ENCODE results near the gene IL36A. TPM values are rescaled to one million over a fixed set of nuclear protein-coding genes. Genes with fewer than 3 reads are reported as not detected.

Gene IL36A
- polyA plus RNA-seq, 1 donor (not counting 4 experiments of a cell fraction or from before 2014, with no cell fraction given): not detected

- Histone ChIP-seq H3K9me3 (ENCODE audit: control insufficient read depth, low read depth, low read length) (peaks cover 4% of the 10 kb centered on the region), H4K20me1 (ENCODE audit: control insufficient read depth, extremely low read depth, insufficient read depth, low read length) (no peaks in the 10 kb centered on the region), H3K36me3 (ENCODE audit: control insufficient read depth in 2 of 2, extremely low read depth in 1 of 2, insufficient read depth in 2 of 2, low read length in 2 of 2) (no peaks in the 10 kb centered on the region), H2AFZ (ENCODE audit: control insufficient read depth, low read length) (no peak overlapping the region), H3K79me2 (ENCODE audit: control insufficient read depth, insufficient read depth, low read length) (no peaks in the 10 kb centered on the region), H3K4me1 (ENCODE audit: control insufficient read depth, extremely low read depth, insufficient read depth, low read length) (no peaks in the 10 kb centered on the region), H3K4me3 (ENCODE audit: control insufficient read depth in 2 of 3, extremely low read depth in 1 of 3, insufficient read depth in 2 of 3, low read depth in 1 of 3, low read length in 3 of 3) (no peak overlapping the region), H3K9me1 (ENCODE audit: control insufficient read depth, extremely low read depth, insufficient read depth, low read length) (no peaks in the 10 kb centered on the region), H3K27ac (ENCODE audit: control insufficient read depth, insufficient read depth, low read length) (no peak overlapping the region), H3K9ac (ENCODE audit: control insufficient read depth, extremely low read depth, insufficient read depth, low read length) (no peak overlapping the region), H3K27me3 (ENCODE audit: control insufficient read depth, extremely low read depth, insufficient read depth, low read length) (no peaks in the 10 kb centered on the region), H3K4me2 (ENCODE audit: control insufficient read depth, extremely low read depth, insufficient read depth, low read depth, low read length) (no peak overlapping the region)
- dilution Hi-C loops (cut with MboI; ENCODE audit: extremely low pct_ligation_motif_present, low sequenced_read_pairs): no loop called here
- TF ChIP-seq CTCF (optimal IDR thresholded peaks at IDR 0.05 in 1 of 3, IDR thresholded peaks at IDR 0.05 in 1 of 3, conservative IDR thresholded peaks at IDR 0.05 in 1 of 3; ENCODE audit: extremely low read depth in 1 of 3, insufficient read depth in 2 of 3, low read length in 3 of 3) (no peak), EZH2 (IDR thresholded peaks at IDR 0.05; ENCODE audit: low read length) (no peak)
- FAIRE-seq: no peak
- no peak for DNase-seq (ENCODE audit: low read depth, low spot score)
Observed at GRCh38 chr2:112993831-112994230, 11.4 kb upstream of the IL36A start.

- no peaks in the 10 kb centered on the region for H3K27me3 ChIP-seq (ENCODE audit: control insufficient read depth, extremely low read depth, insufficient read depth, low read length)
- H3K9me3 ChIP-seq (ENCODE audit: control insufficient read depth, low read depth, low read length): peaks cover 4% of the 10 kb centered on the region
- H3K9ac ChIP-seq (ENCODE audit: control insufficient read depth, extremely low read depth, insufficient read depth, low read length): no peak overlapping the region
- dilution Hi-C loops (cut with MboI; ENCODE audit: extremely low pct_ligation_motif_present, low sequenced_read_pairs): no loop called here
- no peaks in the 10 kb centered on the region for H4K20me1 ChIP-seq (ENCODE audit: control insufficient read depth, extremely low read depth, insufficient read depth, low read length)
- no peak for DNase-seq (ENCODE audit: low read depth, low spot score)
- TF ChIP-seq CTCF (optimal IDR thresholded peaks at IDR 0.05 in 1 of 3, IDR thresholded peaks at IDR 0.05 in 1 of 3, conservative IDR thresholded peaks at IDR 0.05 in 1 of 3; ENCODE audit: extremely low read depth in 1 of 3, insufficient read depth in 2 of 3, low read length in 3 of 3): no peak
- no peak for TF ChIP-seq EZH2 (IDR thresholded peaks at IDR 0.05; ENCODE audit: low read length)
- H2AFZ ChIP-seq (ENCODE audit: control insufficient read depth, low read length): no peak overlapping the region
- no peaks in the 10 kb centered on the region for H3K9me1 ChIP-seq (ENCODE audit: control insufficient read depth, extremely low read depth, insufficient read depth, low read length)
- no peak for FAIRE-seq
- no peaks in the 10 kb centered on the region for H3K79me2 ChIP-seq (ENCODE audit: control insufficient read depth, insufficient read depth, low read length)
- no peak overlapping the region for H3K27ac ChIP-seq (ENCODE audit: control insufficient read depth, insufficient read depth, low read length)
- H3K4me1 ChIP-seq (ENCODE audit: control insufficient read depth, extremely low read depth, insufficient read depth, low read length): no peaks in the 10 kb centered on the region
- no peak overlapping the region for H3K4me3 ChIP-seq (ENCODE audit: control insufficient read depth in 2 of 3, extremely low read depth in 1 of 3, insufficient read depth in 2 of 3, low read depth in 1 of 3, low read length in 3 of 3)
- no peaks in the 10 kb centered on the region for H3K36me3 ChIP-seq (ENCODE audit: control insufficient read depth in 2 of 2, extremely low read depth in 1 of 2, insufficient read depth in 2 of 2, low read length in 2 of 2)
- H3K4me2 ChIP-seq (ENCODE audit: control insufficient read depth, extremely low read depth, insufficient read depth, low read depth, low read length): no peak overlapping the region
Observed at GRCh38 chr2:112994648-112995047, 10.6 kb upstream of the IL36A start.
